Neutrophil (primary cell): ENCODE measurements around the gene KLHL5.

ENCODE experiments used
- H3K27ac ChIP-seq: fragments of 200-600 bp; sonication (generic); 2 replicates; pipeline ENCODE4 v1.5.1; 2016; ENCODE audit warnings: mild to moderate bottlenecking, moderate library complexity
- H3K27me3 ChIP-seq: fragments of 200-600 bp; sonication (generic); 2 replicates; pipeline ENCODE4 v1.6.0; 2016; ENCODE audit warnings: mild to moderate bottlenecking
- H3K36me3 ChIP-seq: fragments of 200-600 bp; sonication (generic); 2 replicates; pipeline ENCODE4 v1.5.1; 2017
- H3K4me1 ChIP-seq, 2 experiments: fragments of 200-600 bp in 1 of 2; sonication (generic) in 1 of 2; 1 replicate in 1 of 2; 2 replicates in 1 of 2; pipeline versions ENCODE4 v1.5.1 to v1.6.1; 2013 to 2016; ENCODE audit warnings: low read depth in 1 of 2, low read length in 1 of 2, mild to moderate bottlenecking in 1 of 2, moderate library complexity in 1 of 2; ENCODE audit not compliant: control insufficient read depth in 1 of 2, insufficient read depth in 1 of 2
- H3K4me3 ChIP-seq, 2 experiments: fragments of 200-600 bp in 1 of 2; sonication (generic) in 1 of 2; 1 replicate in 1 of 2; 2 replicates in 1 of 2; pipeline ENCODE4 v1.5.1; 2013 to 2016; ENCODE audit warnings: low read depth in 1 of 2, low read length in 1 of 2, mild to moderate bottlenecking in 1 of 2, moderate library complexity in 1 of 2
- H3K9me3 ChIP-seq: fragments of 200-600 bp; sonication (generic); 2 replicates; pipeline ENCODE4 v1.5.1; 2016
- TF ChIP-seq, protein P1 (sequence below): fragments of 200-600 bp; sonication (generic); IDR thresholded peaks from 2 replicates; pipeline ENCODE4 v1.5.1; 2016; ENCODE audit warnings: antibody characterized with exemption

KLHL5 gene

DNA sequence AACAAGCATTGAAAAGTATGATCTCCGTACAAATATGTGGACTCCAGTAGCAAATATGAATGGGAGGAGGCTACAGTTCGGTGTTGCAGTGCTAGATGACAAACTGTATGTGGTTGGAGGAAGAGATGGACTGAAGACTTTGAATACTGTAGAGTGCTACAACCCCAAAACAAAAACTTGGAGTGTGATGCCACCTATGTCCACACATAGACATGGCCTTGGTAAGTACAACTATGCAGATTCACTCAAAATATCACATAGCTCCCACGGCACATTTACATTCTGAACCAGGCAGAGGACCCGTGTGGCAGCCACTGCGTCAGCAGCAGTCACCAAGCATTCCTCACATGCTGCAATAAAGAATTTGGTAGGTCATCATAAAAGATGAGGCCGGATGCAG is 41.3 kb downstream of the KLHL5 start:
- Histone ChIP-seq H3K9me3 (no peaks in the 10 kb centered on the region), H3K36me3 (no peaks in the 10 kb centered on the region), H3K4me1 (no peaks in the 10 kb centered on the region), H3K4me3 (no peak overlapping the region), H3K27me3 (no peaks in the 10 kb centered on the region), H3K27ac (no peak overlapping the region)
- TF ChIP-seq, protein P1, sequence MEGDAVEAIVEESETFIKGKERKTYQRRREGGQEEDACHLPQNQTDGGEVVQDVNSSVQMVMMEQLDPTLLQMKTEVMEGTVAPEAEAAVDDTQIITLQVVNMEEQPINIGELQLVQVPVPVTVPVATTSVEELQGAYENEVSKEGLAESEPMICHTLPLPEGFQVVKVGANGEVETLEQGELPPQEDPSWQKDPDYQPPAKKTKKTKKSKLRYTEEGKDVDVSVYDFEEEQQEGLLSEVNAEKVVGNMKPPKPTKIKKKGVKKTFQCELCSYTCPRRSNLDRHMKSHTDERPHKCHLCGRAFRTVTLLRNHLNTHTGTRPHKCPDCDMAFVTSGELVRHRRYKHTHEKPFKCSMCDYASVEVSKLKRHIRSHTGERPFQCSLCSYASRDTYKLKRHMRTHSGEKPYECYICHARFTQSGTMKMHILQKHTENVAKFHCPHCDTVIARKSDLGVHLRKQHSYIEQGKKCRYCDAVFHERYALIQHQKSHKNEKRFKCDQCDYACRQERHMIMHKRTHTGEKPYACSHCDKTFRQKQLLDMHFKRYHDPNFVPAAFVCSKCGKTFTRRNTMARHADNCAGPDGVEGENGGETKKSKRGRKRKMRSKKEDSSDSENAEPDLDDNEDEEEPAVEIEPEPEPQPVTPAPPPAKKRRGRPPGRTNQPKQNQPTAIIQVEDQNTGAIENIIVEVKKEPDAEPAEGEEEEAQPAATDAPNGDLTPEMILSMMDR = no peak

DNA sequence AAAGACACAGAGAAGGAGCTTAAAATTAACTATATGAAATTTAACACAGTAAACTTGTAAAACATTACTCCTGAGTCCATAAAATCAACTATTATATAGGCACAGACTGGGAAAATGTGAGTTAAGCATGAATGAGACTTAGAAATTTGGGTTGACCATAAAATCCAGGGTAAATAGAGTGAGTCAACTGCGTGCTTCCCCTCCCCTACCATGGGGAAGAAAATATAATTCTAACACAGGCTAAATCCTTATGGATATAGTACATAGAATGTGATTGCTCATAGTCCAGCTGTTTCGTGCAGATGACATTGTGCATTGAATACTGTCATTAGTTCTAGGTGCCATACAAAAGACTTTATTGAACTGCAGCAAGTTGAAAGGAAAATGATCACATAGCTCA is 42.2 kb downstream of the KLHL5 start:
- Histone ChIP-seq H3K27ac (no peak overlapping the region), H3K27me3 (no peaks in the 10 kb centered on the region)
- TF ChIP-seq, protein P1 = no peak

DNA sequence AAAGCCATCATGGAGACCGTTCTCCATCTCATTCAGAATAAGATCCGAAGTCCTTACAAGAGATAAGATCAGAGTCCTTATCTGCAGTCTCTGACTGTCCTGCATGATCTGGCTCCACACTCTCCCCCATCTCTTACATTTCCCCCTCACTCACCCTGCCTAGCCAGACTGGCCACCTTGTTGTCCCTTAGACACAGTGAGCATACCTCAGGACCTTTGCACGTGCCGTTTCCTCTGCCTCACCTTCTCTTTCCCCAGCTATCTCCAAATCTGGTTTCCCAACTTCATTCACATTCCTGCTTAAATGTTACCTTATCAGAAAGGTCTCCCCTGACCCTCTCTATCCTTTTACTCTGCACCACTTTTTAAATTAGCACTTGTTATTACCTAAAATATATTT is 44.0 kb downstream of the KLHL5 start:
- TF ChIP-seq, protein P1 = no peak
- Histone ChIP-seq H3K9me3 (no peaks in the 10 kb centered on the region), H3K36me3 (no peaks in the 10 kb centered on the region), H3K27ac (no peak overlapping the region), H3K4me3 (no peak overlapping the region), H3K27me3 (no peaks in the 10 kb centered on the region), H3K4me1 (no peaks in the 10 kb centered on the region)

More for the DNA sequence above, 42.2 kb downstream of the KLHL5 start:
- H3K9me3 ChIP-seq = no peaks in the 10 kb centered on the region
- H3K4me1 ChIP-seq = no peaks in the 10 kb centered on the region
- no peak overlapping the region for H3K4me3 ChIP-seq
- H3K36me3 ChIP-seq = no peaks in the 10 kb centered on the region

GRCh38 chr4:39114436-39114835 is 52.4 kb downstream of the KLHL5 start:
- TF ChIP-seq, protein P1 = no peak
- no peaks in the 10 kb centered on the region for H3K36me3 ChIP-seq
- no peaks in the 10 kb centered on the region for H3K27me3 ChIP-seq
- no peaks in the 10 kb centered on the region for H3K9me3 ChIP-seq
- H3K4me1 ChIP-seq = no peaks in the 10 kb centered on the region
- H3K4me3 ChIP-seq = no peak overlapping the region
- no peak overlapping the region for H3K27ac ChIP-seq

- H3K27me3 ChIP-seq = no peaks in the 10 kb centered on the region
- H3K4me1 ChIP-seq = no peaks in the 10 kb centered on the region
- H3K36me3 ChIP-seq = no peaks in the 10 kb centered on the region
- no peak overlapping the region for H3K27ac ChIP-seq
- H3K9me3 ChIP-seq = no peaks in the 10 kb centered on the region
- no peak overlapping the region for H3K4me3 ChIP-seq
- TF ChIP-seq, protein P1 = no peak
Observed at GRCh38 chr4:39118034-39118658, 56.1 kb downstream of the KLHL5 start.
